Effector CD4-positive, alpha-beta T cell (primary cell): Measurements from ENCODE around the gene OR4C46. TPM values are rescaled to one million over a fixed set of nuclear protein-coding genes. Genes with fewer than 3 reads are reported as not detected.
"Not testable (repeated sequence)": the region's sequence is repeated elsewhere in the genome, so short reads cannot be mapped to it uniquely, and the experiment has no call there.

ENCODE experiments used
- DNase-seq: peaks from one replicate; pipeline ENCODE4 v3.0.0-alpha.2; 2020
- total RNA-seq: gene quantifications from one replicate; lab custom pipeline; 2026; lab: John Stamatoyannopoulos, UW

OR4C46 gene
- not detected for total RNA-seq

- no peak for DNase-seq
Measured at GRCh38 chr11:54603898-54604297, at the start of gene OR4C46. Gene OR4C46 (minus strand): TSS chr11:54603998. CDS start chr11:54603998, 0 bp downstream.

- not testable (repeated sequence) for DNase-seq
Measured at GRCh38 chr11:54645606-54646005, 41.8 kb upstream of the OR4C46 start.

- DNase-seq, result not testable (repeated sequence)
Measured at GRCh38 chr11:54561439-54561838, 42.4 kb downstream of the OR4C46 start.

- DNase-seq, result no peak
Measured at GRCh38 chr11:54558919-54559318, 44.9 kb downstream of the OR4C46 start.

GRCh38 chr11:54558407-54558806 is 45.4 kb downstream of the OR4C46 start:
- DNase-seq, result no peak
